AML-193 (cell line): ENCODE results near the gene NUMA1.

Source experiments
- DNase-seq, 2 experiments: peaks; one replicate each; lab custom pipeline; 2025; lab: John Stamatoyannopoulos, UW

The NUMA1 gene

GRCh38 chr11:72061739-72062396 lies 18.5 kb downstream of the NUMA1 start:
- DNase-seq: no peak

- no peak for DNase-seq
Observed at GRCh38 chr11:72058416-72059034, 21.8 kb downstream of the NUMA1 start.

- no peak for DNase-seq
Observed at GRCh38 chr11:72048766-72049460, 31.4 kb downstream of the NUMA1 start.

- DNase-seq: no peak
Observed at GRCh38 chr11:72045849-72046248, 34.5 kb downstream of the NUMA1 start.

- DNase-seq: no peak
Observed at GRCh38 chr11:72042064-72042745, 38.1 kb downstream of the NUMA1 start.

- DNase-seq: no peak
Observed at GRCh38 chr11:72041364-72042063, 38.8 kb downstream of the NUMA1 start.

GRCh38 chr11:72040491-72041363 lies 39.6 kb downstream of the NUMA1 start:
- peak; percentile 36 to 37 for DNase-seq

- no peak for DNase-seq
Observed at GRCh38 chr11:72039856-72040401, 40.4 kb downstream of the NUMA1 start.

- no peak for DNase-seq
Observed at GRCh38 chr11:72039031-72039855, 41.1 kb downstream of the NUMA1 start.

GRCh38 chr11:72038491-72038890 lies 41.9 kb downstream of the NUMA1 start:
- DNase-seq: no peak

GRCh38 chr11:72037554-72038311 lies 42.6 kb downstream of the NUMA1 start:
- DNase-seq: no peak

GRCh38 chr11:72036687-72037086 lies 43.7 kb downstream of the NUMA1 start:
- no peak for DNase-seq

GRCh38 chr11:72030472-72031045 lies 49.8 kb downstream of the NUMA1 start:
- no peak for DNase-seq

- no peak for DNase-seq
Observed at GRCh38 chr11:72026090-72026489, 54.3 kb downstream of the NUMA1 start.

GRCh38 chr11:72024069-72024754 lies 56.1 kb downstream of the NUMA1 start:
- DNase-seq: no peak

GRCh38 chr11:72023335-72023734 lies 57.0 kb downstream of the NUMA1 start:
- no peak for DNase-seq

GRCh38 chr11:72018171-72018570 lies 62.2 kb downstream of the NUMA1 start:
- no peak for DNase-seq

GRCh38 chr11:72015511-72016061 lies 64.8 kb downstream of the NUMA1 start:
- peak in 1 of 2 experiments; percentile 34 for DNase-seq
